Esophagus muscularis mucosa (tissue), 3 donors: ENCODE measurements around the gene WFDC10B.

Experiments
- EP300 ChIP-seq: sonication (generic); formaldehyde crosslinking; IDR thresholded peaks from one replicate; pipeline ENCODE4 v1.6.1; 2017; ENCODE audit warnings: antibody characterized with exemption
- TF ChIP-seq, protein P1 (sequence below), 3 experiments: fragments of 200-600 bp in 2 of 3; fragments of 450-650 bp in 1 of 3; sonication (generic) in 2 of 3; IDR thresholded peaks; one replicate each; pipeline ENCODE4 v1.5.1; 2017 to 2019; ENCODE audit warnings: antibody characterized with exemption in 3 of 3, mild to moderate bottlenecking in 2 of 3, moderate library complexity in 1 of 3

GRCh38 chr20:45701104-45701503 lies 3.7 kb downstream of the WFDC10B start:
- TF ChIP-seq, protein P1, sequence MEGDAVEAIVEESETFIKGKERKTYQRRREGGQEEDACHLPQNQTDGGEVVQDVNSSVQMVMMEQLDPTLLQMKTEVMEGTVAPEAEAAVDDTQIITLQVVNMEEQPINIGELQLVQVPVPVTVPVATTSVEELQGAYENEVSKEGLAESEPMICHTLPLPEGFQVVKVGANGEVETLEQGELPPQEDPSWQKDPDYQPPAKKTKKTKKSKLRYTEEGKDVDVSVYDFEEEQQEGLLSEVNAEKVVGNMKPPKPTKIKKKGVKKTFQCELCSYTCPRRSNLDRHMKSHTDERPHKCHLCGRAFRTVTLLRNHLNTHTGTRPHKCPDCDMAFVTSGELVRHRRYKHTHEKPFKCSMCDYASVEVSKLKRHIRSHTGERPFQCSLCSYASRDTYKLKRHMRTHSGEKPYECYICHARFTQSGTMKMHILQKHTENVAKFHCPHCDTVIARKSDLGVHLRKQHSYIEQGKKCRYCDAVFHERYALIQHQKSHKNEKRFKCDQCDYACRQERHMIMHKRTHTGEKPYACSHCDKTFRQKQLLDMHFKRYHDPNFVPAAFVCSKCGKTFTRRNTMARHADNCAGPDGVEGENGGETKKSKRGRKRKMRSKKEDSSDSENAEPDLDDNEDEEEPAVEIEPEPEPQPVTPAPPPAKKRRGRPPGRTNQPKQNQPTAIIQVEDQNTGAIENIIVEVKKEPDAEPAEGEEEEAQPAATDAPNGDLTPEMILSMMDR (IDR thresholded peaks at IDR 0.05) = no peak
- no peak for TF ChIP-seq EP300
